HL-60 (cell line): Measurements from ENCODE around the gene RASD2.

ENCODE experiments used
- DNase-seq, 2 experiments: peaks; one replicate each; pipeline ENCODE4 v3.0.0-alpha.2; 2010 to 2020; ENCODE audit warnings: low read depth in 1 of 2, low spot score in 1 of 2
- H3K27ac ChIP-seq: fragments of 250-450 bp; sonication (Bioruptor Pico); replicated peaks from 2 replicates; pipeline ENCODE4 v1.5.1; 2020; ENCODE audit warnings: mild to moderate bottlenecking, moderate library complexity
- H3K27me3 ChIP-seq: fragments of 250-450 bp; sonication (Bioruptor Pico); 2 replicates; pipeline ENCODE4 v1.5.1; 2021; ENCODE audit warnings: mild to moderate bottlenecking, moderate library complexity; ENCODE audit not compliant: insufficient read depth, poor library complexity, severe bottlenecking
- H3K4me3 ChIP-seq: replicated peaks from 2 replicates; pipeline ENCODE4 v1.5.1; 2011; ENCODE audit warnings: mild to moderate bottlenecking, control low read depth, low read length; ENCODE audit not compliant: insufficient read depth
- GABPA ChIP-seq: IDR thresholded peaks from 2 replicates; pipeline ENCODE4 v1.6.1; 2012; ENCODE audit warnings: low read depth
- POLR2AphosphoS5 ChIP-seq: IDR thresholded peaks from 2 replicates; pipeline ENCODE4 v1.6.1; 2012; ENCODE audit warnings: low read depth
- SPI1 ChIP-seq: IDR thresholded peaks from 2 replicates; pipeline ENCODE4 v1.6.1; 2012; ENCODE audit warnings: low read depth, mild to moderate bottlenecking, borderline replicate concordance
- TF ChIP-seq, protein P1 (sequence below): IDR thresholded peaks from one replicate; pipeline ENCODE4 v1.5.1; 2011; ENCODE audit warnings: low read length, control low read depth, inconsistent platforms; ENCODE audit not compliant: insufficient read depth
- TF ChIP-seq, protein P2 (sequence below): IDR thresholded peaks from 2 replicates; pipeline ENCODE4 v1.6.1; 2012; ENCODE audit warnings: low read depth; ENCODE audit not compliant: insufficient replicate concordance

RASD2 gene

DNA sequence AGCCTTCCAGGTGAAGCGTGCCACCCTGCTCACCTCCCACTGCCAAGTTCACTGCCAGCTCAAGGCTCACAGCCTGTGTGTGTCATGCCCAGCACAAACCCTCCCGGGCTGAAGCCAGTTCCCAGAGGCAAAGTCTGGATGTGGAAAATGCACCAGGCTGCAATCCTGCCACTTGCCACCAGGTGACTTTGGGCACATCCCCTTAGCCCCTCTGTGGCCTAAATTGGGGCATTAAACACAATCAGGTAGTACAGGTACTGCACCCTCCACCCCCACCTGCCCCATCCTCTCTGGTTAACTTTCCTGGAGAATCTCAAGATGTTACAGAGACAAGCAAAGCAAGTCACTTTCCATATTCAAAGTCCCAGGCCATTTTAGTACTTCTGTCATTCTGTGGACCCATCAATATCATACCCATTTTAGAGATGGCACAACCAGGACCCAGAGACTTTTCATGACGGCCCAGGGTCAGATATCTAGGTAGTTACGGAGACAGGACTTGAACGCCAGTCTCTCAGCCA, 1.8 kb upstream of the RASD2 start:
- Histone ChIP-seq H3K27me3 (peaks cover 25% of the 10 kb centered on the region), H3K4me3 (no peak overlapping the region), H3K27ac (no peak overlapping the region)
- peak in 1 of 2 experiments; percentile 28 for DNase-seq
- TF ChIP-seq, protein P1, sequence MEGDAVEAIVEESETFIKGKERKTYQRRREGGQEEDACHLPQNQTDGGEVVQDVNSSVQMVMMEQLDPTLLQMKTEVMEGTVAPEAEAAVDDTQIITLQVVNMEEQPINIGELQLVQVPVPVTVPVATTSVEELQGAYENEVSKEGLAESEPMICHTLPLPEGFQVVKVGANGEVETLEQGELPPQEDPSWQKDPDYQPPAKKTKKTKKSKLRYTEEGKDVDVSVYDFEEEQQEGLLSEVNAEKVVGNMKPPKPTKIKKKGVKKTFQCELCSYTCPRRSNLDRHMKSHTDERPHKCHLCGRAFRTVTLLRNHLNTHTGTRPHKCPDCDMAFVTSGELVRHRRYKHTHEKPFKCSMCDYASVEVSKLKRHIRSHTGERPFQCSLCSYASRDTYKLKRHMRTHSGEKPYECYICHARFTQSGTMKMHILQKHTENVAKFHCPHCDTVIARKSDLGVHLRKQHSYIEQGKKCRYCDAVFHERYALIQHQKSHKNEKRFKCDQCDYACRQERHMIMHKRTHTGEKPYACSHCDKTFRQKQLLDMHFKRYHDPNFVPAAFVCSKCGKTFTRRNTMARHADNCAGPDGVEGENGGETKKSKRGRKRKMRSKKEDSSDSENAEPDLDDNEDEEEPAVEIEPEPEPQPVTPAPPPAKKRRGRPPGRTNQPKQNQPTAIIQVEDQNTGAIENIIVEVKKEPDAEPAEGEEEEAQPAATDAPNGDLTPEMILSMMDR = peak; percentile 32
- TF ChIP-seq, protein P2, sequence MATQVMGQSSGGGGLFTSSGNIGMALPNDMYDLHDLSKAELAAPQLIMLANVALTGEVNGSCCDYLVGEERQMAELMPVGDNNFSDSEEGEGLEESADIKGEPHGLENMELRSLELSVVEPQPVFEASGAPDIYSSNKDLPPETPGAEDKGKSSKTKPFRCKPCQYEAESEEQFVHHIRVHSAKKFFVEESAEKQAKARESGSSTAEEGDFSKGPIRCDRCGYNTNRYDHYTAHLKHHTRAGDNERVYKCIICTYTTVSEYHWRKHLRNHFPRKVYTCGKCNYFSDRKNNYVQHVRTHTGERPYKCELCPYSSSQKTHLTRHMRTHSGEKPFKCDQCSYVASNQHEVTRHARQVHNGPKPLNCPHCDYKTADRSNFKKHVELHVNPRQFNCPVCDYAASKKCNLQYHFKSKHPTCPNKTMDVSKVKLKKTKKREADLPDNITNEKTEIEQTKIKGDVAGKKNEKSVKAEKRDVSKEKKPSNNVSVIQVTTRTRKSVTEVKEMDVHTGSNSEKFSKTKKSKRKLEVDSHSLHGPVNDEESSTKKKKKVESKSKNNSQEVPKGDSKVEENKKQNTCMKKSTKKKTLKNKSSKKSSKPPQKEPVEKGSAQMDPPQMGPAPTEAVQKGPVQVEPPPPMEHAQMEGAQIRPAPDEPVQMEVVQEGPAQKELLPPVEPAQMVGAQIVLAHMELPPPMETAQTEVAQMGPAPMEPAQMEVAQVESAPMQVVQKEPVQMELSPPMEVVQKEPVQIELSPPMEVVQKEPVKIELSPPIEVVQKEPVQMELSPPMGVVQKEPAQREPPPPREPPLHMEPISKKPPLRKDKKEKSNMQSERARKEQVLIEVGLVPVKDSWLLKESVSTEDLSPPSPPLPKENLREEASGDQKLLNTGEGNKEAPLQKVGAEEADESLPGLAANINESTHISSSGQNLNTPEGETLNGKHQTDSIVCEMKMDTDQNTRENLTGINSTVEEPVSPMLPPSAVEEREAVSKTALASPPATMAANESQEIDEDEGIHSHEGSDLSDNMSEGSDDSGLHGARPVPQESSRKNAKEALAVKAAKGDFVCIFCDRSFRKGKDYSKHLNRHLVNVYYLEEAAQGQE = no peak

DNA sequence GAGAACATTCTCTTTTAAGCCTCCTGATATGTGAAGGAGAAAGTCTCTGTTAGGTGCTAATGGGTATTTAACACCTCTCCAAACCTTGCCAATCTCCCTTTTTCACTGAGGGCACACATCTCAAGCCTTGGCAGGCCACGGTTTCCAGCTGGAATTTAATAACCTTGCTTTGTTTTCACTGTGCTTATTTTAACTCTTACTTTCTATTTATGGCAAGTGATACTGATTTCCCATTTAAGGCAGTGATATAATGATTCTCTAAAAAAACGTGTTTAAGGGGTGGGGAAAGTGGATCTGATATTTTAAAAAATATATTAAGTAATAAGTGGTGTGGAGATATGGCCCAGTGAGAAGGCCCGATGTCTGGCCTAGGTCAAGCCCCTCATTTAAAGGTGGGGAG, 1.1 kb upstream of the RASD2 start:
- peaks cover 27% of the 10 kb centered on the region for H3K27me3 ChIP-seq
- TF ChIP-seq, protein P1 = no peak
- TF ChIP-seq, protein P2 = no peak
- TF ChIP-seq SPI1 (no peak), POLR2AphosphoS5 (no peak), GABPA (no peak)
- no peak for DNase-seq
- H3K4me3 ChIP-seq = no peak overlapping the region
- H3K27ac ChIP-seq = no peak overlapping the region

DNA sequence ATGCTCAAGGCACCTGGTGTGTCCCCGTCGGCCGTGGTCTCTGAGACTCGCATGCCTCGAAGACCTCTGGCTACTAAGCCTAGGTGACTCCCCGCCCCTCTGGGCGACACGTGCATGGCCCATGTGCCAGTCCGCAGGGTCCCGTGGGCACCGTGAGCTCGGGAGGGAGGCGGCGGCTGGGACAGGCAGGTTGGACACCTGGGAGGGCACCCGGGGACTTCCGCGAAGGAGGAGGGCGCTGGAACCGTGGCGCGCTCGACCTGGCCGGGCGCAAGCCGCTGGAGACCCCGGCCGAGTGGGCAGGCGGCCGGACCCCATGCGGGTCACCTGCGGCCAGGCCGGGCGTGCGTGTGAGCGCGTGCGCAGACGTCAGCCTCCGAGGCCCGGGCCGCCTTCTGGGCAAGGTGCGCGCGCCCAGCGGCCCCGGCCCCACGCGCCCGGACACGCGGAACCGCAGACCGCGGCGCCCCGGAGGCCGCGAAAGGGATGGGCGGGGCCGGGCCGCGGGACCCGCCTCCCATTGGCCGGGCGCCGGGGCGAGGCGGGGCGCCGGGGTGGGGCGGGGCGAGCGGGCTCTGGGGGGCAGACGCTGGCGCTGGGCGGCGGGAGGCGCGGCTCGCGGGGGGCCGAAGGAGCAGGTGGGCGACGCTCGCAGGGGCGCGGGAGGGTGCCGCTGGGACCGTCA, 579 bp upstream of the RASD2 start:
- peak overlapping the region; percentile 43 for H3K4me3 ChIP-seq
- no peak overlapping the region for H3K27ac ChIP-seq
- peak; percentile 16 to 54 for DNase-seq

More for the DNA sequence above, 579 bp upstream of the RASD2 start:
- TF ChIP-seq GABPA = no peak
- no peak for TF ChIP-seq SPI1
- no peak for TF ChIP-seq POLR2AphosphoS5
- TF ChIP-seq, protein P1 = no peak
- TF ChIP-seq, protein P2 = no peak
- peaks cover 27% of the 10 kb centered on the region for H3K27me3 ChIP-seq
